B cell (primary cell): Measurements from ENCODE around the gene PLPPR3. TPM values are rescaled to one million over a fixed set of nuclear protein-coding genes. Genes with fewer than 3 reads are reported as not detected.

Experiments
- ATAC-seq: fragments of 200-7000 bp; cut with Tn5 transposase; one replicate; pipeline ENCODE4 v1.10.0; 2021; ENCODE audit warnings: low read depth, mild to moderate bottlenecking, moderate number of reproducible peaks, moderate library complexity
- CTCF ChIA-PET: fragments of 350-600 bp; sonication (Branson Sonifier 250); formaldehyde crosslinking; loops from one replicate; lab custom pipeline; 2021; ENCODE audit warnings: antibody characterized with exemption, inconsistent platforms; lab: Charles Lee
- POLR2A ChIA-PET: fragments of 350-600 bp; sonication (Branson Sonifier 250); formaldehyde crosslinking; loops from one replicate; lab custom pipeline; 2021; ENCODE audit warnings: antibody characterized with exemption; lab: Charles Lee
- DNase-seq: peaks from one replicate; pipeline ENCODE4 v3.0.0; 2013
- H2AFZ ChIP-seq: 2 replicates; pipeline ENCODE4 v1.6.1; 2012; ENCODE audit warnings: mild to moderate bottlenecking, low read depth, low read length; ENCODE audit not compliant: insufficient read depth, poor library complexity, severe bottlenecking
- H3K27ac ChIP-seq, 2 donors: 1 replicate in 1 of 2; 2 replicates in 1 of 2; pipeline ENCODE4 v1.5.1; 2012 to 2013; ENCODE audit warnings: low read length in 2 of 2, mild to moderate bottlenecking in 2 of 2, moderate library complexity in 1 of 2
- H3K27me3 ChIP-seq, 4 experiments: fragments of 200-600 bp in 1 of 4; sonication (generic) in 1 of 4; replicated peaks in 1 of 4; 1 replicate in 2 of 4; 2 replicates in 2 of 4; pipeline versions ENCODE4 v1.6.1 to v1.7.0; 2013 to 2016; ENCODE audit warnings: low read length in 3 of 4, mild to moderate bottlenecking in 2 of 4, mixed read lengths in 1 of 4, moderate library complexity in 1 of 4; ENCODE audit not compliant: insufficient read depth in 4 of 4, control insufficient read depth in 3 of 4; ENCODE audit errors: control extremely low read depth in 1 of 4
- H3K36me3 ChIP-seq, 2 experiments: replicated peaks in 1 of 2; 1 replicate in 1 of 2; 2 replicates in 1 of 2; pipeline versions ENCODE4 v1.6.1 to v1.7.1; 2013; ENCODE audit warnings: low read length in 1 of 2; ENCODE audit not compliant: insufficient read depth in 2 of 2, control insufficient read depth in 1 of 2; ENCODE audit errors: control extremely low read depth in 1 of 2, extremely low read depth in 1 of 2
- H3K4me1 ChIP-seq, 2 donors: fragments of 200-600 bp in 1 of 2; sonication (generic) in 1 of 2; 1 replicate in 1 of 2; 2 replicates in 1 of 2; pipeline versions ENCODE4 v1.5.1 to v1.6.1; 2013 to 2017; ENCODE audit warnings: low read length in 2 of 2; ENCODE audit not compliant: control insufficient read depth in 2 of 2, insufficient read depth in 2 of 2
- H3K4me2 ChIP-seq: replicated peaks from 2 replicates; pipeline ENCODE3; 2012; ENCODE audit warnings: mild to moderate bottlenecking, low read depth, low read length; ENCODE audit not compliant: poor library complexity, severe bottlenecking
- H3K4me3 ChIP-seq, 5 experiments: fragments of 200-600 bp in 1 of 5; sonication (generic) in 1 of 5; 1 replicate in 3 of 5; 2 replicates in 2 of 5; pipeline versions ENCODE4 v1.5.1 to v1.7.0; 2011 to 2016; ENCODE audit warnings: low read length in 4 of 5, mild to moderate bottlenecking in 4 of 5, low read depth in 2 of 5, control low read depth in 1 of 5, moderate library complexity in 1 of 5; ENCODE audit not compliant: insufficient read depth in 1 of 5; ENCODE audit errors: control extremely low read depth in 1 of 5, extremely low read depth in 1 of 5
- H3K79me2 ChIP-seq: fragments of 200-600 bp; sonication (generic); one replicate; pipeline ENCODE4 v1.6.0; 2016; ENCODE audit warnings: low read length; ENCODE audit not compliant: control insufficient read depth, insufficient read depth
- H3K9ac ChIP-seq: fragments of 200-600 bp; sonication (generic); 2 replicates; pipeline ENCODE4 v1.6.1; 2017; ENCODE audit warnings: mild to moderate bottlenecking, low read length, moderate library complexity
- H3K9me3 ChIP-seq, 3 donors: one replicate each; pipeline versions ENCODE4 v1.6.1 to v1.7.1; 2013; ENCODE audit warnings: low read length in 2 of 3; ENCODE audit not compliant: control insufficient read depth in 2 of 3, insufficient read depth in 1 of 3; ENCODE audit errors: control extremely low read depth in 1 of 3
- H4K20me1 ChIP-seq: 2 replicates; pipeline ENCODE4 v1.6.0; 2012; ENCODE audit warnings: mild to moderate bottlenecking, low read length; ENCODE audit not compliant: insufficient read depth, control insufficient read depth, poor library complexity, severe bottlenecking
- H3K27ac Mint-ChIP-seq: one replicate; pipeline ENCODE4 v1.8.0; 2021; ENCODE audit warnings: mixed read lengths
- H3K27me3 Mint-ChIP-seq: one replicate; pipeline ENCODE4 v1.8.0; 2021; ENCODE audit warnings: mixed read lengths
- H3K4me1 Mint-ChIP-seq: one replicate; pipeline ENCODE4 v1.8.0; 2021; ENCODE audit warnings: mixed read lengths
- H3K4me3 Mint-ChIP-seq: one replicate; pipeline ENCODE4 v1.8.0; 2021; ENCODE audit warnings: mixed read lengths
- H3K9me3 Mint-ChIP-seq: one replicate; pipeline ENCODE4 v1.8.0; 2022; ENCODE audit warnings: mixed read lengths; ENCODE audit not compliant: insufficient read depth
- EZH2 ChIP-seq: IDR thresholded peaks from 2 replicates; pipeline ENCODE4 v1.6.1; 2012; ENCODE audit warnings: borderline replicate concordance, low read depth, mild to moderate bottlenecking, moderate library complexity, low read length; ENCODE audit not compliant: insufficient read depth, poor library complexity, severe bottlenecking
- WGBS: methylation state at CpG from one replicate; pipeline ENCODE4 v1.1.5; 2013; ENCODE audit warnings: missing lambda C conversion rate; ENCODE audit not compliant: insufficient coverage; 5-methylcytosine and 5-hydroxymethylcytosine counted together
- intact Hi-C: fragments of 100-400 bp; cut with micrococcal nuclease; formaldehyde crosslinking; loops from one replicate; pipeline ENCODE4 v1.10.0; 2022
- polyA plus RNA-seq: library from polyadenylated mRNA; depleted of rRNA; stranded (reverse); fragments of >200 nt; gene quantifications from 2 replicates; pipeline ENCODE4 v1.2.3, GENCODE V29; 2012
- total RNA-seq, 2 donors: library from RNA; stranded (reverse); fragments of 120-200 nt in 1 of 2; gene quantifications; 1 replicate in 1 of 2; 2 replicates in 1 of 2; pipeline versions ENCODE4 v1.2.3 to v1.2.4, GENCODE V29; 2013 to 2022
- TF ChIP-seq, protein P1 (sequence below): fragments of 200-600 bp; IDR thresholded peaks from one replicate; pipeline ENCODE4 v1.8.0; 2022; ENCODE audit warnings: antibody characterized with exemption, mild to moderate bottlenecking

PLPPR3 gene
- total and polyA plus RNA-seq, 2 donors (not counting 1 experiment from before 2014, with no cell fraction given) = not detected

DNA sequence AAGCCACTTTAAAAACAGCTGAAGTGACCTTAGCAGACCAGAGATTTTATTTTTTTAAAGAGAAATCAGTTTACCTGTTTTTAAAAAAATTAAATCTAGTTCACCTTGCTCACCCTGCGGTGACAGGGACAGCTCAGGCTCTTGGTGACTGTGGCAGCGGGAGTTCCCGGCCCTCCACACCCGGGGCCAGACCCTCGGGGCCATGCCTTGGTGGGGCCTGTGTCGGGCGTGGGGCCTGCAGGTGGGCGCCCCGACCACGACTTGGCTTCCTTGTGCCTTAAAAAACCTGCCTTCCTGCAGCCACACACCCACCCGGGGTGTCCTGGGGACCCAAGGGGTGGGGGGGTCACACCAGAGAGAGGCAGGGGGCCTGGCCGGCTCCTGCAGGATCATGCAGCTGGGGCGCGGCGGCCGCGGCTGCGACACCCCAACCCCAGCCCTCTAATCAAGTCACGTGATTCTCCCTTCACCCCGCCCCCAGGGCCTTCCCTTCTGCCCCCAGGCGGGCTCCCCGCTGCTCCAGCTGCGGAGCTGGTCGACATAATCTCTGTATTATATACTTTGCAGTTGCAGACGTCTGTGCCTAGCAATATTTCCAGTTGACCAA, 10.8 kb downstream of the PLPPR3 start:
- TF ChIP-seq, protein P1, sequence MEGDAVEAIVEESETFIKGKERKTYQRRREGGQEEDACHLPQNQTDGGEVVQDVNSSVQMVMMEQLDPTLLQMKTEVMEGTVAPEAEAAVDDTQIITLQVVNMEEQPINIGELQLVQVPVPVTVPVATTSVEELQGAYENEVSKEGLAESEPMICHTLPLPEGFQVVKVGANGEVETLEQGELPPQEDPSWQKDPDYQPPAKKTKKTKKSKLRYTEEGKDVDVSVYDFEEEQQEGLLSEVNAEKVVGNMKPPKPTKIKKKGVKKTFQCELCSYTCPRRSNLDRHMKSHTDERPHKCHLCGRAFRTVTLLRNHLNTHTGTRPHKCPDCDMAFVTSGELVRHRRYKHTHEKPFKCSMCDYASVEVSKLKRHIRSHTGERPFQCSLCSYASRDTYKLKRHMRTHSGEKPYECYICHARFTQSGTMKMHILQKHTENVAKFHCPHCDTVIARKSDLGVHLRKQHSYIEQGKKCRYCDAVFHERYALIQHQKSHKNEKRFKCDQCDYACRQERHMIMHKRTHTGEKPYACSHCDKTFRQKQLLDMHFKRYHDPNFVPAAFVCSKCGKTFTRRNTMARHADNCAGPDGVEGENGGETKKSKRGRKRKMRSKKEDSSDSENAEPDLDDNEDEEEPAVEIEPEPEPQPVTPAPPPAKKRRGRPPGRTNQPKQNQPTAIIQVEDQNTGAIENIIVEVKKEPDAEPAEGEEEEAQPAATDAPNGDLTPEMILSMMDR = no peak
- TF ChIP-seq EZH2 = no peak
- Mint-ChIP-seq H3K27me3 (no peaks in the 10 kb centered on the region), H3K27ac (no peak overlapping the region), H3K9me3 (no peaks in the 10 kb centered on the region), H3K4me1 (no peaks in the 10 kb centered on the region), H3K4me3 (no peak overlapping the region)
- no peaks in the 10 kb centered on the region for H3K27me3 ChIP-seq
- no peak for DNase-seq
- peaks cover 22% of the 10 kb centered on the region for H3K79me2 ChIP-seq
- no peak overlapping the region for H2AFZ ChIP-seq
- ChIA-PET CTCF (no interaction called here), POLR2A (interaction anchor here (0.5 kb wide), 1 partner anchor 9 kb away, joined by 7 read pairs; no protein-coding TSS in a partner anchor)
- H3K4me3 ChIP-seq = no peak overlapping the region
- no peaks in the 10 kb centered on the region for H3K4me1 ChIP-seq
- WGBS = 94% methylated on average over 12 of the region's 25 CpGs
- H3K27ac ChIP-seq = no peak overlapping the region
- intact Hi-C loops = no loop called here
- peaks cover 66% of the 10 kb centered on the region for H4K20me1 ChIP-seq
- no peak overlapping the region for H3K9ac ChIP-seq
- peaks cover 6 to 61% of the 10 kb centered on the region in 2 experiments for H3K36me3 ChIP-seq
- ATAC-seq = no peak
- peaks cover 0 to 3% (median 0%) of the 10 kb centered on the region in 3 donors for H3K9me3 ChIP-seq
- no peak overlapping the region for H3K4me2 ChIP-seq

DNA sequence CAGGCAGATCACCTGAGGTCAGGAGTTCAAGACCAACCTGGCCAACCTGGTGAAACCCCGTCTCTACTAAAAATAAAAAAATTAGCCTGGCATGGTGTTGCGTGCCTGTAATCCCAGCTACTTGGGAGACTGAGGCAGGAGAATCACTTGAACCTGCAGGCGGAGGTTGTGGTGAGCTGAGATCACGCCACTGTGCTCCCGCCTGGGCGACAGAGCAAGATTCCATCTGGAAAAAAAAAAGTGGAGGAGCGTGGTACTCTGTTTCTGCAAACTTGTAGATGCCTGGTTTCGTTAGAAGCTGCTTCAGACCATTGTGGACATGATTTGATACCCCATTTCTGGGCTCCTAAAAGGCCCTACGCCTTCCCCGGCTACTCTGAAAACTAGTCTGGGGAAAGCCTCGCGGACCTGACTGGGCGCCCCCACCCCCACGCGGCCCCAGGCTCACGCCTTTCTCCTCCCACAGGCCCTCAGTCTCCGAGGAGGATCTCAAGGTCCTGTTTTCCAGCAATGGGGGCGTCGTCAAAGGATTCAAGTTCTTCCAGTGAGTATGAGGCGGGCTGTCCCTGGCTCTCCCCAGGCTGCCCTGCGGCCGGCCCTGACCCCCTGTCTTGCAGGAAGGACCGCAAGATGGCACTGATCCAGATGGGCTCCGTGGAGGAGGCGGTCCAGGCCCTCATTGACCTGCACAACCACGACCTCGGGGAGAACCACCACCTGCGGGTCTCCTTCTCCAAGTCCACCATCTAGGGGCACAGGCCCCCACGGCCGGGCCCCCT, 11.5 kb downstream of the PLPPR3 start:
- no peaks in the 10 kb centered on the region for H3K4me1 Mint-ChIP-seq
- TF ChIP-seq EZH2 = no peak
- TF ChIP-seq, protein P1 = no peak
- H3K9me3 Mint-ChIP-seq = no peaks in the 10 kb centered on the region
- Histone ChIP-seq H3K36me3 (peaks cover 6 to 63% of the 10 kb centered on the region in 2 experiments), H3K4me1 (no peaks in the 10 kb centered on the region), H3K27ac (no peak overlapping the region), H4K20me1 (peaks cover 74% of the 10 kb centered on the region), H3K79me2 (peaks cover 29% of the 10 kb centered on the region), H3K4me3 (no peak overlapping the region), H3K27me3 (no peaks in the 10 kb centered on the region), H3K9ac (no peak overlapping the region), H3K9me3 (peaks cover 0 to 3% (median 0%) of the 10 kb centered on the region in 3 donors), H2AFZ (no peak overlapping the region), H3K4me2 (no peak overlapping the region)
- H3K4me3 Mint-ChIP-seq = no peak overlapping the region
- POLR2A ChIA-PET = no interaction called here
- CTCF ChIA-PET = no interaction called here
- intact Hi-C loops = no loop called here
- DNase-seq = no peak
- no peaks in the 10 kb centered on the region for H3K27me3 Mint-ChIP-seq
- no peak for ATAC-seq
- no peak overlapping the region for H3K27ac Mint-ChIP-seq
- WGBS = 94% methylated on average over 30 of the region's 30 CpGs
